NB4 (cell line): ENCODE data around the gene ZFHX3.

ENCODE experiments used
- CTCF ChIP-seq: IDR thresholded peaks from one replicate; pipeline ENCODE4 v1.5.1; 2012; ENCODE audit warnings: low read depth, low read length
- MYC ChIP-seq: IDR thresholded peaks from 2 replicates; pipeline ENCODE4 v1.6.1; 2011; ENCODE audit warnings: low read depth, low read length

GRCh38 chr16:72958522-72959076 is 89.3 kb downstream of the ZFHX3 start:
- no peak for TF ChIP-seq CTCF
- no peak for TF ChIP-seq MYC
